HCT116 (cell line): ENCODE measurements around the gene ERC2.

Experiments
- POLR2A ChIP-seq: IDR thresholded peaks from 2 replicates; pipeline ENCODE4 v1.7.0; 2011; ENCODE audit warnings: borderline replicate concordance; ENCODE audit not compliant: insufficient read depth, insufficient read length; ENCODE audit errors: extremely low read depth
- TF ChIP-seq, protein P1 (sequence below), 3 experiments: fragments of 200-600 bp in 1 of 3; sonication (generic) in 1 of 3; IDR thresholded peaks in 2 of 3; conservative IDR thresholded peaks in 1 of 3; 2 replicates each; pipeline ENCODE4 v1.5.1; 2012 to 2017; ENCODE audit warnings: low read depth in 2 of 3, low read length in 2 of 3, antibody characterized with exemption in 1 of 3, borderline replicate concordance in 1 of 3, control low read depth in 1 of 3, mild to moderate bottlenecking in 1 of 3, mixed read lengths in 1 of 3, mixed run types in 1 of 3, moderate library complexity in 1 of 3; ENCODE audit not compliant: insufficient read depth in 1 of 3

DNA sequence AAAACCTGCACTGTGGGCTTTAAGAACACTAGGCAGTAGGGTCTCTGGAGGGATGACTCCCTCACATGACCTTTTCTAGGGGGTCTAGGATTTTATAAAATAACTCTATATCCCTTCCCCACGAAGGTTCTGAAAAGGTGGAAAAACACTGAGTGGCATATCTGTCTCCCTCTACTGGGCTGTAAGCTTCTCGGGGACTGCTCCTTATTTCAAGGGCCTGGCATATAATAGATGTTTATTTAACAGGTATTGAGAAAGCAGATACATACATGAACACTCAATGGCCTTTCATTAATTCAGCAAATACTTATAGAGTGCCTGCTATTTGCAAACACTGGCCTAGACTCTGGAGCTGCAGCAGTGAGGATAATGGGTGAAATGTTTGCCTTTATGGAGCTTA lies 834.9 kb downstream of the ERC2 start:
- TF ChIP-seq, protein P1, sequence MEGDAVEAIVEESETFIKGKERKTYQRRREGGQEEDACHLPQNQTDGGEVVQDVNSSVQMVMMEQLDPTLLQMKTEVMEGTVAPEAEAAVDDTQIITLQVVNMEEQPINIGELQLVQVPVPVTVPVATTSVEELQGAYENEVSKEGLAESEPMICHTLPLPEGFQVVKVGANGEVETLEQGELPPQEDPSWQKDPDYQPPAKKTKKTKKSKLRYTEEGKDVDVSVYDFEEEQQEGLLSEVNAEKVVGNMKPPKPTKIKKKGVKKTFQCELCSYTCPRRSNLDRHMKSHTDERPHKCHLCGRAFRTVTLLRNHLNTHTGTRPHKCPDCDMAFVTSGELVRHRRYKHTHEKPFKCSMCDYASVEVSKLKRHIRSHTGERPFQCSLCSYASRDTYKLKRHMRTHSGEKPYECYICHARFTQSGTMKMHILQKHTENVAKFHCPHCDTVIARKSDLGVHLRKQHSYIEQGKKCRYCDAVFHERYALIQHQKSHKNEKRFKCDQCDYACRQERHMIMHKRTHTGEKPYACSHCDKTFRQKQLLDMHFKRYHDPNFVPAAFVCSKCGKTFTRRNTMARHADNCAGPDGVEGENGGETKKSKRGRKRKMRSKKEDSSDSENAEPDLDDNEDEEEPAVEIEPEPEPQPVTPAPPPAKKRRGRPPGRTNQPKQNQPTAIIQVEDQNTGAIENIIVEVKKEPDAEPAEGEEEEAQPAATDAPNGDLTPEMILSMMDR (IDR thresholded peaks at IDR 0.05 in 2 of 3, conservative IDR thresholded peaks at IDR 0.05 in 1 of 3; ENCODE audit: borderline replicate concordance in 1 of 3, insufficient read depth in 1 of 3, low read depth in 2 of 3, low read length in 2 of 3) = no peak
- no peak for TF ChIP-seq POLR2A
